HCT116 (cell line): ENCODE measurements around the gene LMCD1. TPM values are rescaled to one million over a fixed set of nuclear protein-coding genes. Genes with fewer than 3 reads are reported as not detected.

Experiments used
- ATAC-seq: fragments of 200-7000 bp; cut with Tn5 transposase; 2 replicates; pipeline ENCODE4 v1.9.1; 2020; ENCODE audit warnings: mild to moderate bottlenecking, moderate library complexity
- BruUV-seq: library from RNA; stranded (reverse); fragments of 400-500 nt; replicated peaks from 2 replicates; lab custom pipeline; 2021; lab: Mats Ljungman, UMichigan
- CTCF ChIA-PET: fragments of 300-600 bp; sonication (Branson Sonifier 250); formaldehyde crosslinking; loops from one replicate; lab custom pipeline; 2021; ENCODE audit warnings: antibody characterized with exemption; lab: Charles Lee
- POLR2A ChIA-PET: fragments of 300-600, 350-600 bp; sonication (Branson Sonifier 250); formaldehyde crosslinking; loops from one replicate; lab custom pipeline; 2021; ENCODE audit warnings: antibody characterized with exemption; lab: Charles Lee
- RAD21 ChIA-PET, 2 experiments: fragments of 300-600 bp; sonication (Branson Sonifier 250); formaldehyde crosslinking; loops; one replicate each; lab custom pipeline; 2023; ENCODE audit warnings: low total read pairs in 2 of 2; ENCODE audit not compliant: uncharacterized antibody in 2 of 2, unreplicated experiment in 2 of 2, low non-redundant PET in 1 of 2; lab: Charles Lee
- DNase-seq: peaks from one replicate; pipeline ENCODE4 v3.0.0-alpha.2; 2010; ENCODE audit warnings: low read depth, low spot score
- H2AFZ ChIP-seq: fragments of 200-600 bp; shearing (Covaris generic), sonication (generic); 2 replicates; pipeline ENCODE4 v1.6.1; 2017; ENCODE audit warnings: low read depth, mixed run types, mixed read lengths, antibody characterized with exemption, low read length; ENCODE audit not compliant: poor library complexity, severe bottlenecking
- H3K27ac ChIP-seq: 2 replicates; pipeline ENCODE4 v1.5.1; 2012; ENCODE audit warnings: low read depth, low read length
- H3K27me3 ChIP-seq: fragments of 200-600 bp; sonication (generic); 2 replicates; pipeline ENCODE4 v1.6.1; 2016; ENCODE audit warnings: mixed run types, low read length, mixed read lengths; ENCODE audit not compliant: insufficient read depth
- H3K36me3 ChIP-seq, 2 experiments: fragments of 200-500 bp in 1 of 2; fragments of 200-600 bp in 1 of 2; sonication (Bioruptor generic) in 1 of 2; sonication (generic) in 1 of 2; 2 replicates each; pipeline versions ENCODE4 v1.5.1 to v1.6.1; 2014 to 2016; ENCODE audit warnings: low read length in 2 of 2, inconsistent platforms in 1 of 2, mixed read lengths in 1 of 2, mixed run types in 1 of 2; ENCODE audit not compliant: insufficient read depth in 2 of 2, control insufficient read depth in 1 of 2
- H3K4me1 ChIP-seq, 2 experiments: fragments of 200-600 bp in 1 of 2; sonication (generic) in 1 of 2; 2 replicates each; pipeline versions ENCODE4 v1.5.1 to v1.6.1; 2012 to 2017; ENCODE audit warnings: low read length in 2 of 2, inconsistent platforms in 1 of 2, mild to moderate bottlenecking in 1 of 2, mixed read lengths in 1 of 2, mixed run types in 1 of 2, moderate library complexity in 1 of 2; ENCODE audit not compliant: insufficient read depth in 2 of 2, control insufficient read depth in 1 of 2
- H3K4me2 ChIP-seq: fragments of 200-600 bp; sonication (generic); 2 replicates; pipeline ENCODE4 v1.6.1; 2017; ENCODE audit warnings: mixed run types, low read length, mixed read lengths
- H3K4me3 ChIP-seq, 2 experiments: fragments of 200-600 bp in 1 of 2; sonication (generic) in 1 of 2; replicated peaks in 1 of 2; 2 replicates each; pipeline ENCODE4 v1.5.1; 2011 to 2016; ENCODE audit warnings: low read length in 2 of 2, control low read depth in 1 of 2, low read depth in 1 of 2, mild to moderate bottlenecking in 1 of 2, mixed read lengths in 1 of 2, mixed run types in 1 of 2
- H3K79me2 ChIP-seq: fragments of 200-600 bp; sonication (generic); 2 replicates; pipeline ENCODE4 v1.6.1; 2017; ENCODE audit warnings: mild to moderate bottlenecking, mixed run types, low read length, moderate library complexity, mixed read lengths; ENCODE audit not compliant: insufficient read depth
- H3K9ac ChIP-seq: fragments of 200-600 bp; sonication (generic); 2 replicates; pipeline ENCODE4 v1.6.1; 2016; ENCODE audit warnings: low read length, mixed read lengths
- H3K9me2 ChIP-seq: fragments of 200-600 bp; sonication (generic), shearing (Covaris generic); 2 replicates; pipeline ENCODE4 v1.6.1; 2017; ENCODE audit warnings: mixed run types, mild to moderate bottlenecking, moderate library complexity; ENCODE audit not compliant: insufficient read depth
- H3K9me3 ChIP-seq, 2 experiments: fragments of 200-500 bp in 1 of 2; fragments of 200-600 bp in 1 of 2; sonication (Bioruptor generic) in 1 of 2; sonication (generic) in 1 of 2; 2 replicates each; pipeline ENCODE4 v1.6.1; 2014 to 2017; ENCODE audit warnings: low read length in 2 of 2, mixed read lengths in 2 of 2, inconsistent platforms in 1 of 2, low read depth in 1 of 2, mild to moderate bottlenecking in 1 of 2, mixed run types in 1 of 2, moderate library complexity in 1 of 2; ENCODE audit not compliant: control insufficient read depth in 1 of 2, insufficient read depth in 1 of 2
- H4K20me1 ChIP-seq: fragments of 200-600 bp; sonication (generic), shearing (Covaris generic); 2 replicates; pipeline ENCODE4 v1.6.1; 2017; ENCODE audit warnings: mixed run types, mild to moderate bottlenecking, moderate library complexity; ENCODE audit not compliant: insufficient read depth
- ATF3 ChIP-seq: IDR thresholded peaks from 2 replicates; pipeline ENCODE4 v1.6.1; 2012
- CEBPB ChIP-seq: IDR thresholded peaks from 2 replicates; pipeline ENCODE4 v1.6.1; 2012; ENCODE audit warnings: low read depth
- ELF1 ChIP-seq: IDR thresholded peaks from 2 replicates; pipeline ENCODE4 v1.6.1; 2012; ENCODE audit warnings: low read depth, borderline replicate concordance
- EZH2 ChIP-seq: fragments of 200-600 bp; sonication (generic); IDR thresholded peaks from 2 replicates; pipeline ENCODE4 v1.6.1; 2017; ENCODE audit warnings: antibody characterized with exemption, mixed run types
- EZH2phosphoT487 ChIP-seq: fragments of 200-600 bp; IDR thresholded peaks from 2 replicates; pipeline ENCODE4 v1.6.1; 2018; ENCODE audit warnings: antibody characterized with exemption, borderline replicate concordance
- FOSL1 ChIP-seq: IDR thresholded peaks from 2 replicates; pipeline ENCODE4 v1.6.1; 2012; ENCODE audit warnings: low read depth
- JUND ChIP-seq: IDR thresholded peaks from 2 replicates; pipeline ENCODE4 v1.6.1; 2012
- MAX ChIP-seq: IDR thresholded peaks from 2 replicates; pipeline ENCODE4 v1.6.1; 2012
- POLR2A ChIP-seq: IDR thresholded peaks from 2 replicates; pipeline ENCODE4 v1.7.0; 2011; ENCODE audit warnings: borderline replicate concordance; ENCODE audit not compliant: insufficient read depth, insufficient read length; ENCODE audit errors: extremely low read depth
- POLR2AphosphoS5 ChIP-seq: IDR thresholded peaks from 2 replicates; pipeline ENCODE4 v1.6.1; 2011; ENCODE audit warnings: mild to moderate bottlenecking, low read depth, low read length, moderate library complexity
- RAD21 ChIP-seq: IDR thresholded peaks from 2 replicates; pipeline ENCODE4 v1.6.1; 2012; ENCODE audit warnings: low read depth, mild to moderate bottlenecking
- REST ChIP-seq: IDR thresholded peaks from 2 replicates; pipeline ENCODE4 v1.6.1; 2012; ENCODE audit warnings: low read depth
- SIN3A ChIP-seq: IDR thresholded peaks from 2 replicates; pipeline ENCODE4 v1.6.1; 2012; ENCODE audit warnings: low read depth
- SRF ChIP-seq: IDR thresholded peaks from 2 replicates; pipeline ENCODE4 v1.6.1; 2012; ENCODE audit warnings: low read depth
- TCF7L2 ChIP-seq: IDR thresholded peaks from 2 replicates; pipeline ENCODE4 v1.7.0; 2011; ENCODE audit warnings: borderline replicate concordance, inconsistent platforms; ENCODE audit not compliant: insufficient read depth, insufficient read length; ENCODE audit errors: extremely low read depth
- YY1 ChIP-seq: IDR thresholded peaks from 2 replicates; pipeline ENCODE4 v1.6.1; 2011; ENCODE audit warnings: low read length, low read depth, moderate library complexity, mild to moderate bottlenecking; ENCODE audit not compliant: insufficient replicate concordance; ENCODE audit errors: extremely low read depth
- ZBTB33 ChIP-seq: IDR thresholded peaks from 2 replicates; pipeline ENCODE4 v1.6.1; 2011; ENCODE audit warnings: mild to moderate bottlenecking, low read length, moderate library complexity; ENCODE audit not compliant: insufficient replicate concordance; ENCODE audit errors: extremely low read depth
- ZFX ChIP-seq: fragments of 450-650 bp; IDR thresholded peaks from 2 replicates; pipeline ENCODE4 v1.6.1; 2017
- ZNF274 ChIP-seq: fragments of 200-500 bp; sonication (Bioruptor generic); IDR thresholded peaks from 2 replicates; pipeline ENCODE4 v1.6.1; 2014; ENCODE audit warnings: mild to moderate bottlenecking, low read depth, low read length, inconsistent platforms
- intact Hi-C: fragments of 100-400 bp; cut with micrococcal nuclease; formaldehyde crosslinking; loops from 2 replicates; pipeline ENCODE4 v1.10.0; 2022
- total RNA-seq: library from RNA; stranded (reverse); gene quantifications from one replicate; pipeline ENCODE4 v1.2.1, GENCODE V29; 2021; ENCODE audit not compliant: unreplicated experiment

LMCD1 gene
- total RNA-seq, 1 experiment from 2014 or later = 4.6 TPM

- H4K20me1 ChIP-seq = no peaks in the 10 kb centered on the region
- TF ChIP-seq RAD21 (no peak), ELF1 (no peak), POLR2AphosphoS5 (no peak), REST (no peak), ATF3 (no peak), ZNF274 (no peak), EZH2phosphoT487 (no peak), MAX (no peak), EZH2 (no peak), JUND (no peak), FOSL1 (no peak), ZFX (no peak), CEBPB (no peak), ZBTB33 (no peak), POLR2A (no peak), TCF7L2 (no peak), SIN3A (no peak), SRF (no peak), YY1 (no peak)
- TF ChIP-seq, all 23 proteins: peak for 0
- H3K9me3 ChIP-seq = no peaks in the 10 kb centered on the region
- H2AFZ ChIP-seq = no peak overlapping the region
- H3K4me3 ChIP-seq = no peak overlapping the region
- no peaks in the 10 kb centered on the region for H3K27me3 ChIP-seq
- intact Hi-C loops = no loop called here
- no peaks in the 10 kb centered on the region for H3K36me3 ChIP-seq
- DNase-seq (no peak), ATAC-seq (no peak)
- ChIA-PET RAD21 (no interaction called here), CTCF (interaction anchor here (0.7 kb wide), 1 partner anchor 53 kb away, joined by 3 read pairs; no protein-coding TSS in a partner anchor), POLR2A (no interaction called here)
- H3K27ac ChIP-seq = no peak overlapping the region
- no TSS peak for BruUV-seq
- H3K4me2 ChIP-seq = no peak overlapping the region
- H3K9me2 ChIP-seq = no peaks in the 10 kb centered on the region
- H3K79me2 ChIP-seq = no peaks in the 10 kb centered on the region
- no peak overlapping the region for H3K9ac ChIP-seq
- H3K4me1 ChIP-seq = peaks cover 12 to 36% of the 10 kb centered on the region in 2 experiments
These were observed 2.4 kb upstream of the LMCD1 start for GRCh38 chr3:8499181-8499611.
